ENCODE measurements around the gene BTNL8.
"Not testable (repeated sequence)": the region's sequence is repeated elsewhere in the genome, so short reads cannot be mapped to it uniquely, and the experiment has no call there.

The BTNL8 gene

DNA sequence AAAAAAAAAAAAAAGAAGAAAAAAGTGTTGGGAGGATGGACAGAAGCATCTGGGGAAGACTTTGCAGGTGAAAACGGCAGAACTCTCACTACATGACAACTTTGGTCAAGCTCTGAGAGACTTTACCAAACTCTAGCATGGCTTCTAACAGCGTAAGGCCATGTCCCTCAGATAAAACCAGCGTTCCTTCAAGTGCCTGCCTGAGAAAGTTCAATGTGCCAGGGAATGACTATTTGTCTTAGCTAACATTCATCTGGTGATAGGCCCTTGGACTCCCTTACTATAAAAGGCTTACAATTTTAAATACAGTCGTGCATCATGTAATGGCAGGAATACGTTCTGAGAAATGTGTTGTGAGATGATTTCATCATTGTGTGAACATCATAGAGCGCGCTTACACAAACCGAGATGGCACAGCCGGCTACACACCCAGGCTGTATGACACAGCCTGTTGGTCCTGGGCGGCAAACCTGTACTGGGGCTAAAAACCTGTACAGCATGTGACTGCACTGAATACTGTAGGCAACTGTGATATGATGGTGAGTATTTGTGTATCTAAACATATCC is 23.0 kb upstream of the BTNL8 start:
- no peak for DNase-seq

DNA sequence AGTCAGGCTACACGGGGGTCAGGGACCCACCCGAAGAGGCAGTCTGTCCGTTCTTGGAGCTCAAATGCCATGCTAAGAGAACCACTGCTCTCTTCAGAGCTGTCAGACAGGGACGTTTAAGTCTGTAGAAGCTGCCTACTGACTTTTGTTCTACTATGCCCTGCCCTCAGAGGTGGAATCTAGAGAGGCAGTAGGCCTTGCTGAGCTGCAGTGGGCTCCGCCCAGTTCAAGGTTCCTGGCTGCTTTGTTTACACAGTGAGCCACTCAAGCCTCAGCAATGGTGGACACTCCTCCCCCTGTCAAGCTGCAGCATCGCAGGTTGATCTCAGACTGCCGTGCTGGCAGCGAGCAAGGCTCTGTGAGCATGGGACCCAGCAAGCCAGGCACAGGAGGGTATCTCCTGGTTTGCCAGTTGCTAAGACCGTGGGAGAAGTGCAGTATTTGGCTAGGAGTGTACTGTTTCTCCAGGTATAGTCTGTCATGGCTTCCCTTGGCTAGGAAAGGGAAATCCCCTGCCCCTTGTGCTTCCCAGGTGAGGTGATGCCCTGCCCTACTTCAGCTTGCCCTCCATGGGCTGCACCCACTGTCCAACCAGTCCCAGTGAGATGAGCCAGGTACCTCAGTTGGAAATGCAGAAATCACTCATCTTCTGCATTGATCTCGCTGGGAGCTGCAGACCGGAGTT is 13.0 kb upstream of the BTNL8 start:
- DNase-seq, result not testable (repeated sequence)

DNA sequence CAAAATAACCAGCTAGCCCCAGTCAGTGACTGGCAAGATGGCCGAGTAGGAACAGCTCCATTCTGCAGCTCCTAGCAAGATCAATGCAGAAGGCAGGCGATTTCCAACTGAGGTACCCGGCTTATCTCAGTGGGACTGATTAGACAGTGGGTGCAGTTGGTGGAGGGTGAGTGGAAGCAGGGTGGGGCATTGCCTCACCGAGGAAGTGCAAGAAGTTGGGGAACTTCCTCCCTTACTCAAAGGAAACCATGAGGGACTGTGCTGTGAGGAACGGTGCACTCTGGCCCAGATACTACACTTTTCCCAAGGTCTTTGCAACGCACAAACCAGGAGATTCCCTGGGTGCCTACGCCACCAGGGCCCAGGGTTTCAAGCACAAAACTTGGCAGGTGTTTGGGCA is 9.6 kb upstream of the BTNL8 start:
- DNase-seq, result no peak

DNA sequence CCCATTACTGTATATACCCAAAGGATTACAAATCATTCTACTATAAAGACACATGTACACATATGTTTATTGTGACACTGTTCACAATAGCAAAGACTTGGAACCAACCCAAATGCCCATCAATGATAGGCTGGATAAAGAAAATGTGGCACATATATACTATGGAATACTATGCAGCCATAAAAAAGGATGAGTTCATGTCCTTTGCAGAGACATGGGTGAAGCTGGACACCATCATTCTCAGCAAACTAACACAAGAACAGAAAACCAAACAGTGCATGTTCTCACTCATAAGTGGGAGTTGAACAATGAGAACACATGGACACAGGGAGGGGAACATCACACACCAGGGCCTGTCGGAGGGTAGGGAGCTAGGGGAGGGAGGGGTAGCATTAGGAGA is 3.6 kb upstream of the BTNL8 start:
- not testable (repeated sequence) for DNase-seq

DNA sequence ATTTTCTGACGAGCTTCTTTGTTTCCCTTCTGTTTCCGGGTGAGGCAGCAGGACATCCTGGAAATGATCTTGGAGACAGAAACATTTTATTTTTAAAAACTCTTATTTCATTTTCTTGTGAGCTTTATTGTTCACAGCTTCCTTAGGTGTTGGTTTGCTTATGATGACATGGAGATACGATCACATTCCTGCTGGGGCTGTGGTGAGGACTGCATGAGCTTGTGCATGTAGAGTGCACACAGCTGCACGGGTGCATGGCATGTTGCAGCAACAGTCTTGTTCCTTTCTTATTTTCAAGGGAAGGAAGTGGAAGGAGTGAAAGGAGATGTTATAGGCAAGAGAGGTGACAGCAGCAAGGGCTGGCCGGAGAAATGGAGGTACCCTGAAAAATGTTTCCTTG is 1.2 kb downstream of the BTNL8 start:
- no peak for DNase-seq

DNA sequence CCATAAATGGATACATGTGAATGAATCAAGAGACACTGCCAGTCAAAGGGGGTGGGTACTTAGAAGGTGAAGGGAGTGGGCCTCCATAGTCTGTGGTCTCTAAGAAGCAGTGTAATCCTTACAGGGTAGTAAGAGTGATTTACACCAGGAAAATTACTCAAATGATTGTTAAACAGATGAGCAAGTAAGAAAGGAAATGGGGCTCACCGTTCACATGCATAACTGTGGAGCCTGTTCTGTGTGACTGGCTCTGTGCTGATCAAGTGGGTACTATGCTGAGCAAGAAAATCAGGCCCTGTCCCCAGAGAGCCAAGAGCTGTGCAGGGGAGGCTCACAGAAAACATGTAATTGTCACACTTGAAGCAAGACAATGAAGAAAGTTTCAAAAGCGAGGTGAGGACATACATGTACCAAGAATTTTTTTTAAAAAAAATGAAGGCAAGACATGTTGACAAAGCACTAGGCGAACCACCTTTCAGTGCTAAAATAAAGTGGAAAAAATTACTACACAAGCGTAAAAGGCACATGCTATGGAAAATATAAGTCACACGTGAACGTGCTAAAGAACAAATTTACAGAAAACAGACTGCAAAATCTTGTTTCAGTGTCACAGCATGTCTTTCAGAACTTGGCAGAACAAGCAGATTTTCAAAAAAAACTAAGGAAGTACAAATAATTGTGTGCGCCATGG is 2.5 kb downstream of the BTNL8 start:
- no peak for DNase-seq

DNA sequence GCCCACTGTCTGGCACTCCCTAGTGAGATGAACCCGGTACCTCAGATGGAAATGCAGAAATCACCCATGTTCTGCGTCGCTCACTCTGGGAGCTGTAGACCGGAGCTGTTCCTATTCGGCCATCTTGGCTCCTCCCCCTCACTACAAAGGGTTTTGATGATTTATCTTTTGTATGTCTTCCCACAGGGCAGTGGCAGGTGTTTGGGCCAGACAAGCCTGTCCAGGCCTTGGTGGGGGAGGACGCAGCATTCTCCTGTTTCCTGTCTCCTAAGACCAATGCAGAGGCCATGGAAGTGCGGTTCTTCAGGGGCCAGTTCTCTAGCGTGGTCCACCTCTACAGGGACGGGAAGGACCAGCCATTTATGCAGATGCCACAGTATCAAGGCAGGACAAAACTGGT is 9.4 kb downstream of the BTNL8 start:
- DNase-seq, result no peak

DNA sequence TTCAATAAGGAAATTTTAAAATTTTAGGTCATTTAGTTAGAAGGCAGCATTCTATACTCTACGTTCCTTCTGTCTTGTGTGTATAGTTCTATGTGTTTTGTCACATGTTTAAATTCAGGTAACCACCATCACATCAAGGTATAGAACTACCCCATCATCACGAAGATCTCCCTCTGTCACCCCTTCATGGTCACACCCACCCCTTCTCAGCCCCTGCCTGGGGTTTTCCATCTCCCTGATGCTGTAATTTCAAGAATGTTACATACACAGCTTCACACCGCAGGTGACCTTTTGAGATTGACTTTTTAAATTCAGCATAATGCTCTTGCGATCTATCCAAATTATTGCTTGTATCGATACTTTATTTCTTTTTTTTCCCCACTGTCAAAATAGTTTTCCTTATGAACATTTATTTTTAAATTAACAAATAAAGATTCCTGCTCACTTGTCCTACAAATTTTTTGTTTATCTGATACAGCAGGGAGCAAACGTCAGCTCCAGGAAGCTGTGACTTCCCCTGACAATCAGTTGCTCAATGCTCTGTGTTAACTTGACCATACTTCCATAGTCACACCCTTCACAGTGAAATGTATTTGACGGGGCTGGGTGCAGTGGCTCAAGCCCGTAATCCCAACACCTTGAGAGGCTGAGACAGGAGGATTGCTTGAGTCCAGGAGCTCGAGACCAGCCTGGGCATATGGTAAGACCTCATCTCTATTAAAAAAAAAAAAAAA is 10.2 kb downstream of the BTNL8 start:
- DNase-seq, result no peak

DNA sequence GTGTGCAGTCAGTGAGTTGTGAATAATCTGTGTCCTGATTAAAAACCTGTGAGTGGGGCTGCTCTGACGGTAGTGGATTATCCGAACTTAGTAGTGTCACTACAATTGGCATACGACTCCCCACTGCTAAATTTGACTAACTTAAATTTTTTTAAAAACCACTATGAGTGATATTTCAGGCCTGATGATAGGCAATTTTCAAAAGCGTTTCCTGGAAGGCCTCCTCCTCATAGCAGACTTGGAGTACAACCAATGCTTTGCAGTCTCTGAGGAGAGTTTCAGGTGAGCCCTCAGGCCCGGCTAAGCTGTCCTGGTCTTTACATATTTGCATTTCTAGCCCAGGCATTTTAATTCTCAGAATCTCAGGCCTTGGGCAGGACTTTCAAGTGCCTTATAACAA is 10.8 kb downstream of the BTNL8 start:
- no peak for DNase-seq

DNA sequence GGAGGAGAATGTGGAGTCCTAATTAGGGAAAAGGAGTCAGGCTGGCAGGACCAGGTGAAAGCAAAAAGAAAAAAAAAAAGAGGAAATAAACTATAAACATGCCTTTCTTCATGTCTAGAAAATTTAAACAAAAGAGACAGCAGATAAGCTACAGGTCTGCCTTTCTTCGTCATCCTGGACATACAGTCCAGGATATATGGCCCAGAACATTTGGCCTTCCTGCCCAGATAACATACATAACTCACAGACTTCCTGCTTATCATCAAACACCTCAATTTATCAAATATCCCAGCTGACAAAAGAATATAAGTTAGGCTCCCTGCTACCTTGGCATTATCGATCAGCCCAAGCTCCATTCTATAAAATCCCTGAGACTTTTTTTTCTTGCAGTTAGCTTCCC is 11.2 kb downstream of the BTNL8 start:
- DNase-seq, result no peak

DNA sequence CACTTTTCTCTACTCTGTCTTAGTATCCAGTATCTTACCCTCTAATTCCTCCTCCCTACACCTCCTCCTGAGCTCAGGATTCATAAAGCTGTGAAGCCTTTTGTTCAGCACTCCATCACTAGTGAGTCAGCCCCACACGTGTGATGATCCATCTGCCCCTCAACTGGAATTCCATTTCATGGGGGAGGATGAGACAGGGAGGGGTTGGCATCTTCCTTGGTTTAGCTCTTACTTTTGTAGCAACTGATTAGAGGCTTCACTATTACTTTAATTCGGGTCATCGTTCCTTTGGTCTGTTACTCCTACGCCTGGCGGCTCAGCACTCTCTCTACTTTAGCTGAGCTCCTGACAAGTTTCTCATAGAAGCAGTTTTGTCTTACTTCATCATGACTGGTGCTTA is 11.8 kb downstream of the BTNL8 start:
- DNase-seq, result no peak

DNA sequence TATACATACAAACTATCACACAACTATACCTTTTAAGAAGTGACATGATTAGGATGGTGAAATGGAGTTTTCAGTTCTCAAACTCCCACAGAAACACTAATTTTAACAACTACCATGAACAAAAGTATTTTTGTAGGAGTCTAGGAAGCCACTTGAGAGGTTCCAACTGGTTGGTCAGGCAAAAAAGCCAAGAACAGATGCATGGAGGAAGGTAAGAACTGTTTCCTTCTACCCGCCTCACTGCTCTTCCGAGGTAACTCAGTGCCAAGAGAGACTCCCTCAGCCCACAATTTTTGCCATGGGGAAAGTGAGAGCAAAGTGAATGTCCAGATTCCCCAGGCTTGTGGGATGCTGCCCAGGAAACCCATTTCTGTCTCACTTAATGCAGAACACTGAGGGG is 15.7 kb downstream of the BTNL8 start:
- DNase-seq, result no peak

DNA sequence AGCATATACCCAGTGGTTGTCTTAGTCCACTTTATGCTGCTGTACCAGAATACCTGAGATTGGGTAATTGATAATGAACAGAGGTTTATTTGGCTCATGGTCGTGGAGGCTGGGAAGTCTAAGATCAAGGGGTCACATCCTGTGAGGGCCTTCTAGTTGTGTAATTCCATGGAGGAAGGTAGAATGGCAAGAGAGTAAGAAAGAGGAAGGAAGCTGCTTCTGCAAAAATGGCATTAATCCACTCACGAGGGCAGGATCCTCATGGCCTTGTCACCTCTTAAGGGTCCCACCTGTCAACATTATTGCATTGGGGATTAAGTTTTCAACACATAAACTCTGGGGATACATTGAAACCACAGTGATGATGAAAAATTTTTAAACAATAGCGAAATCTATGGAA is 17.0 kb downstream of the BTNL8 start:
- no peak for DNase-seq

DNA sequence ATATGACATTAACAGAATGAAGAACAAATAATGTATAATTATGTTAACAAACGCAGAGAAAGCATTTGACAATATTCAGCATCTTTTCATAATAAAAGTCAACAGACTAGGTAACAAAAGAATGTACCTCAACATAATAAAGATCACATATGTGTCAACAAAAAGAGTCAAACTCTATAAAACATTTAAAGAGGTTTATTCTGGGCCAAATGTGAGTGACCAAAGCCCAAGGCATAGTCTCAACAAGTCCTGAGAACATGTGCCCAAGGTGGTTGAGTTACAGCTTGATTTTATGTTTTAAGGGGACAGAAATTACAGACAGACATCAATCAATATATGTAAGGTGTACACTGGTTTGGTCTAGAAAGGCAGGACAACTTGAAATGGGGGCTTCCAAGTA is 19.4 kb downstream of the BTNL8 start:
- no peak for DNase-seq

DNA sequence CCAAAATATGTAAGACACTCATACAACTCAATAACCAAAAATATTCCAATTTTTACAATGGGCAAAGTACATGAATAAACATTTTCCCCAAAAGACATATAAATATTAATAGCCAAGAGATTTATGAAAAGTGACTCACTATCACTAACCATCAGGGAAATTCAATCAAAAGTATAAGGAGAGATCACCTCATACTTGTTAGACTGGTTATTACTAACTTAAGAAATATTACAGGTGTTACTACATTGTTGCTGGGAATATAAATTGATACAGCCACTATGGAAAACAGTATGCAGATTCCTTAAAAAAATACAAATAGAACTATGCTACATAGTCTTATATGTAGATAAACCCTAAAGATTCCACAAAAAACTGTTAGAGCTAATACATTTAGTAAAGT is 21.8 kb downstream of the BTNL8 start:
- no peak for DNase-seq

DNA sequence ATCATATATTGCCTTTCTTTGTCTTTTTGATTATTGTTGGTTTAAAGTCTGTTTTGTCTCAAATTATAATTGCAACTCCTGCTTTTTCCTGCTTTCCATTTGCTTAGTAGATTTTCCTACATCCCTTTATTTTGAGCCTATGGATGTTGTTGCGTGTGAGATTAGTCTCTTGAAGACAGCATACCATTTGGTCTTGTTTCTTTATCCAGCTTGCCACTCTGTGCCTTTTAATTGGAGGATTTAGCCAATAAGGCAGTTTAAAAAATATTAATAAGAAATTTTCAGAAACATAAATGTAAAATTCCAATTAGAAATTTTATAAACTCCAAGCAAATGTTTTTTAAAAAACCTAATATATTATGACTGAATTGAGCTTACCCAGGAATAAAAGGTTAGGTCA is 24.0 kb downstream of the BTNL8 start:
- DNase-seq, result no peak

DNA sequence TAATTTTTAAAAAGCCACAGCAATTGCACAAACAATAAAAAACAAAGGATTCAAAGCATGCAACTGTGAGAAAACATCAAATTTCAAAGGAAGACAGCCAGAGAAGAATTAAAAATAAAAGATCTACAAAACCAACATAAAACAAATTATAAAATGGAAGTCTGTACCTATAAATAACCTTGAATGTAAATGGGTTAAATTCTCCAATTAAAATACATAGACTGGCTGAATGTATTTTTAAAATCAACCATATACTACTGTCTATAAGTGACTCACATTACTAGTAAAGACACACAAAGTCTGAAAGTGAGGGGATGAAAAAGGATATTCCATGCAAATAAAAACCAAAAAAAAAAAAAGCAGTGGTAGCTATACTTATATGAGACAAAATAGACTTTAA is 33.7 kb downstream of the BTNL8 start:
- no peak for DNase-seq

DNA sequence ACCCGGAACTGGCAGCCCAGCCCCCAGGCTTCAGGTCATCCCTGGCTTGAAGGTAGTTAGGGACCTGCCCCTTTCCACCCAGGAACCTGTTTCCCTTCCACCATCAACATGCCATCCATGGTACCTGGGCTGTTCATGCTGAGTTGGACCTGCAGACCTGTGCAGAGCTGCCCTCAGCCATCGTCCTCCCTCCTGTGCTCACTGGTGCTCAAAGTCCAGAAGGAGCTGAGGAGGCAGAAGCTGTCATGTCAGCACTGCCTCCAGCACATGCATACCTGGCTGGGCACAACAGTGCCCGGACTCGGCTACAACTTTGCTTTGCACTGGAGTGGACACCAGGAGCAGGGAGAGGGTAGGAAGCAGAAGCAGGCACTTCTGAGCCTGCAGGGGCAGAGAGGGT is 36.2 kb downstream of the BTNL8 start:
- DNase-seq, result no peak

DNA sequence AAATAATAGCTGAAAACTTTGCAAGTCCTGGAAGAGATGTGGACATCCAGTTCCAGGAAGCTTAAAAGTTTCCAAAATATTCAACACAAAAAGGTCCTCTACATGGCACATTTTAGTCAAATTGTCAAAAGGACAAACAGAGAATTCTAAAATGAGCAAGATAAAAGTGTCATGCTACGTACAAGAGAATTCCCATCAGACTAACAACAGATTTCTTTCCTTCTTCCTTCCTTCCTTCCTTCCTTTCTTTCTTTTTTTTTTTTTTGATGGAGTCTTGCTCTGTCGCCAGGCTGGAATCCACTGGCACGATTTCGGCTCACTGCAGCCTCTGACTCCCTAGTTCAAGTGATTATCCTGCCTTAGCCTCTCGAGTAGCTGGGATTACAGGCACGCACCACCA is 39.3 kb downstream of the BTNL8 start:
- DNase-seq, result no peak

DNA sequence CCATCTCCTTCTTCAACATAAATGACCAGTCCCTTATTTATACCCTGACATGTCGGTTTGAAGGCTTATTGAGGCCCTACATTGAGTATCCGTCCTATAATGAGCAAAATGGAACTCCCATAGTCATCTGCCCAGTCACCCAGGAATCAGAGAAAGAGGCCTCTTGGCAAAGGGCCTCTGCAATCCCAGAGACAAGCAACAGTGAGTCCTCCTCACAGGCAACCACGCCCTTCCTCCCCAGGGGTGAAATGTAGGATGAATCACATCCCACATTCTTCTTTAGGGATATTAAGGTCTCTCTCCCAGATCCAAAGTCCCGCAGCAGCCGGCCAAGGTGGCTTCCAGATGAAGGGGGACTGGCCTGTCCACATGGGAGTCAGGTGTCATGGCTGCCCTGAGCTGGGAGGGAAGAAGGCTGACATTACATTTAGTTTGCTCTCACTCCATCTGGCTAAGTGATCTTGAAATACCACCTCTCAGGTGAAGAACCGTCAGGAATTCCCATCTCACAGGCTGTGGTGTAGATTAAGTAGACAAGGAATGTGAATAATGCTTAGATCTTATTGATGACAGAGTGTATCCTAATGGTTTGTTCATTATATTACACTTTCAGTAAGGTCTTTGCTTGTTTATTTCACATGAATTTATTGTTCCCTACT is 51.5 kb downstream of the BTNL8 start:
- DNase-seq, result no peak

DNA sequence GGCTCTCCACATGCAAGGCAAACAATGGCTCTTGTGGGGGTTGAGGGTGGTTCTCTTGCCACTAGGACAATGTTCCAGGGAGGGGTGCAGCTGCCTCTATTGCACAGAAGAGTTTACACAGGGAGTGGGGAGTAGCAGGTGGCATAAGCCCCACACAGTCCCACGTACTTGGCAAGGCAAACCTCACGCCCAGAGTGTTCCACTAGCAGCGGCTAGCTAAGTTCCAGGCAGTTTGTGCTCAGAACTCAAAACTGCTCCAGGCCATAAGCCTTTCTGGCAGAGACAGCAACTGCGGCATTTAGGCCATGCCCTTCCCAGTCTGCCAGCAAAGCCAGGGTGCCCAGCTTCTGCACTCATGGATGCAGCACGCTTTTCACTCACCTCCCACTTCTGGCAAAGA is 60.7 kb downstream of the BTNL8 start:
- DNase-seq, result no peak

DNA sequence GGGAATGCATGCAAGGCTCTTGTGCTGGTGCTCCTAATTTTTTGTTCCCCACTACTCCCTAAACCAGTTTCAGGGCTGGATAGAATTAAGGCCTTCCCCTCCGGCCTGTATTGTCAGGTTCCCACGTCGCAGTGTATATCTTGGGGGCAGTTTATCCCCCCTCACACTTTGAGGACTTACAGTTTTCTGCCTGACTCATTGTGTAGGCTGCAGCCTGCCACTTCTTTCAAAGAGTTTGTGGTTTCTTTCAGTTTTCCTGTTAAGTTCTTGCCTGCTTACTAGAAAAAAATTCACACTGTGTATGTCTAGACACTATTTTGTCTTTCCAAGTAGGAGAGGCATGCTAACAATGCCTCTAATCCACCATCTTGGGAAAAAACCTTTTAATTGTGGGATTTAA is 61.2 kb downstream of the BTNL8 start:
- DNase-seq, result no peak

DNA sequence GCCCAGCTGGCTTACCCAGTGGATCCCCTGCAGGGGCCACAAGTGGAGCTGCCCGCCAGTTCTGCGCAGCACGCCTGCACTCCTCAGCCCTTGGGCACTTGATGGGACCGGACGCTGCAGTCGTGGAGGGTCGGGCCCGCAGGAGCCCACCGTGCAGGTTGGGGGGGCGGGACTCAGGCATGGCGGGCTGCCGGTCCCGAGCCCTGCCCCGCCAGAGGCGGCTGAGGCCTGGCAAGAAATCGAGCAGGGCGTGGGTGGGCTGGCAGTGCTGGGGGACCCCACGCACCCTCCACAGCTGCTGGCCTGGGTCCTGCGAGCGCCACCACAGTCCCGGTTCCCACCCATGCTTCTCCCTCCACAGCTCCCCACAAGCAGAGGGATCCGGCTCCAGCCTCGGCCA is 70.4 kb downstream of the BTNL8 start:
- DNase-seq, result no peak

DNA sequence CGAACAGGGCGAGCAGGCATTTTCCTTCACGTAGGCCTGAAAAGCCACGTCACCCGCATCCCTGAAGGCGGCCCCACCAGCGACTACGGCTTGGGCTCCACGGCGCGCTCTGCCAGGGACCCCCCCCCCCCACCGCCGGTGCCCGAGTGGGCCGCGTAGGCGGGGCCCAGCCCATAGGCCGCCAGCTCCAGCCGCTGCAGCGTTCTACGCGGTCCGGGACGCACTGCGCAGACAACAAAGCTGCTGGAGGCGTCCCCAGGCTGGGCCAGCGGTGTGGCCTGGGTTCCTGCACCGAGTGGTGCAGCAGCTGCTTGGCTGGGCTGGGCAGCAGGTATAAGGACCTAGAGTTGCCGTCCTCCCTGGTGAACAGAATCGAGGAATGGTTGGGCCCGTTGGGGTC is 71.4 kb downstream of the BTNL8 start:
- no peak for DNase-seq

All from NCI-H1105 treated with DMSO at 0.1 percent for 48 hours (cell line).